Cardiac septum (tissue), 1 donor: ENCODE data around the gene MNAT1. TPM values are rescaled to one million over a fixed set of nuclear protein-coding genes. Genes with fewer than 3 reads are reported as not detected.
"Not testable (repeated sequence)": the region's sequence is repeated elsewhere in the genome, so short reads cannot be mapped to it uniquely, and the experiment has no call there.

Source experiments
- DNase-seq: peaks from one replicate; pipeline ENCODE4 v3.0.0-alpha.2; 2020; ENCODE audit warnings: low spot score
- intact Hi-C: fragments of 100-400 bp; cut with DNase I; formaldehyde crosslinking; loops from one replicate; pipeline ENCODE4 v1.14.0; 2022
- total RNA-seq: library from RNA; stranded (reverse); fragmentation: NEBNext Ultra II Directional; extraction: Animal tissue kit (Norgen Biotek cat#: 25700); gene quantifications from one replicate; pipeline ENCODE4 v1.2.1, GENCODE V29; 2021
- donor health status: DM: no; HTN: no; CAD: no.

MNAT1 gene
- total RNA-seq, 1 donor from 2014 or later = 29.9 TPM

- no peak for DNase-seq
- intact Hi-C loops = no loop called here
Observed at GRCh38 chr14:60732840-60733483, 1.6 kb upstream of the MNAT1 start.

DNA sequence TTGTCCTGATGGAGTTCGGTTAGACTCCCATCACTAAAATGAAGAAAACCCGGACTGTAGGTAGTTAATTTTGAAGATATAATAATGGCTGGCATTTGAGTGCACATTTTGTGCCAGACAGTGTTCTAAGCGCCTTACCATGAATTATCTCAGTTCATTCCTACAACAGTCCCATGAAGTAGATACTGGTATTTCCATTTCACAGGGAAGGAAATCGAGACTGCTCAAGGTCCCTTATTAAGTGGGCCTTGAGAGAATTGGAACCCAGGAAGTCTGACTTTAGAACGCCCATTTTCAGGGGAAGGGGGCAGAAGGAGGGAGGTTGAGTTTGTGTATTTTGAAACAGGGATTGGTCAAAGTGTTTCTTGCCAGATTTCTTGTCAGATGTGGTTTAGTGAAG, 855 bp downstream of the MNAT1 start:
- intact Hi-C loops = no loop called here
- no peak for DNase-seq

DNA sequence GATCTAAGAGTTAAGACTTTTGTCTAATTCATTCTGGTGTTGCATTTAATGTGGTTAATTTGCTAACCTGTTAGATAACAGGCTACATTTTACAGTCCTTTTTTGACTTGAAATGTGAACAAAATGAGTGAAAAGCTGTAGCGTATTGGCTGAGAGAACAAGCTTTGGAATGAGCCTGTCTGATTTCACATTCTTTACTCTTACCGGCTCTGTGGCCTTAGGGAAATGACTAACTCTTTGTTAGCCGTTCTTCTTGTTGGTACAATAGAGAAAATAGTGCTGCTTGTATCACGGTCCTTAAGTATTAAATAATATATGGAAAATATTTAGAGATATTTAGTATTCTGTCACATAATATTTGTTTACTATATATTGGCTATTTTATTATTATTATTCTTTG, 1.9 kb downstream of the MNAT1 start:
- intact Hi-C loops = no loop called here
- no peak for DNase-seq

- no peak for DNase-seq
- intact Hi-C loops = no loop called here
Observed at GRCh38 chr14:60738843-60739508, 4.4 kb downstream of the MNAT1 start.

GRCh38 chr14:60744566-60744965, 10.0 kb downstream of the MNAT1 start:
- intact Hi-C loops = no loop called here

DNA sequence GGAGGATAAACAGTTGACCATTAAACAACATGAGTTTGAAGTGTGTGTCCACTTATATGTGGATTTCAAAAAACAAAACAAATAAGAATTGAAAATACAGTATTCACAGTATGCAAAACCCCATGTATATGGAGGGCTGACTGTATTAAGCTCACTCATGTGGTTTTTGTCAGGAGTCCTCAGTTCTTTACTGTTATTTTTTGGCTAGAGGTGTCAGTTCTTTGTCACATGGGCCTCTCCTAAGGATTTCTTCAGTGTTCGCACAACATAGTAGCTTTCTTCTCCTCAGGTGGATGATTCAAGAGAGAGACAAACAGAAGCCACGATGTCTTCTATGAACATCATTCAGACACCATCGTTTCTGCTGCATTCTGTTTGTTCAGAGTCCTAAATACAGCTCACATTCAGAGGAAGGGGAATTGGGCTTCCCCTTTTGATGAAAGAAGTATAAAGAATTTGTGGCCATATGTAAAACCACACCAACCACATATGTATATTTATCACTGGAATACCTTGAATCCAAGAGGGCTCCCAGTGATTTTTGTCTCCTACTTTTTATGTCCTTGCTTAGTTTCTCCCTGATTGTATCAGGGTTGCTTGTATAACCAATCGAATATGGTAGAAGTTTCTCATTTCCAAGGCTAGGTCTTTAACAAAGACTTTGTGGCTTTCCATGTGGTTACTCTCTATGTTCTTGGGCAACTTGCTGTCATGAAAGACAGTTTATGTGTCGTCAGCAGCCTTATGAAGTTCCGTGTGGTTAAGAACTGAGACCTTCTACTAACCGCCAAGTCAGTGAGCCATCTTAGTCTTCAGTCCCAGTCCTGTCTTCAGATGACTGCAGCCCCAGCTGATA, 18.9 kb downstream of the MNAT1 start:
- no peak for DNase-seq
- intact Hi-C loops = no loop called here

More at GRCh38 chr14:60744566-60744965, 10.0 kb downstream of the MNAT1 start:
- no peak for DNase-seq

- DNase-seq = no peak
- intact Hi-C loops = no loop called here
Observed at GRCh38 chr14:60756847-60757246, 22.3 kb downstream of the MNAT1 start.

DNA sequence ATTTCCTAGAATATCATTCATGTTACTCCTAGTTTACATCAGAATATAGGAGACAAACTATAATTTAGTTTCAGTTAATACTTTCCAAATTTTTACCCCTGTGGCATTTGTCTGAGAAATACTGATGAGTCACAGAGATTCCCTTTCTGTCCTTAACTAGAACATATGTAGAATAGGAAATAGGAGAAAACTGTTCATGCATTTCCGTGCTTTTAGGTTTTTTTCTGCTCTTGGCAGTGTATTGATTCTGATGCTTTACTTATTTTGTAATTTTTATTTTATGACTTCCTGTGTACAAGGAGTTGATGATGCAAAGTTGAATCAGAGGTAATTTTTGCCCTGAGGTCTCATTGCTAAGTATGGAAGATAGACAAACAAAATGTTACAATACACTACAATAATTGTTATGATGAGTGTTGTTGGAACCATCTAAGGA, 23.0 kb downstream of the MNAT1 start:
- intact Hi-C loops = no loop called here
- DNase-seq = no peak

GRCh38 chr14:60758885-60759284, 24.3 kb downstream of the MNAT1 start:
- intact Hi-C loops = no loop called here
- no peak for DNase-seq

- intact Hi-C loops = no loop called here
- DNase-seq = no peak
Observed at GRCh38 chr14:60760209-60760608, 25.6 kb downstream of the MNAT1 start.

GRCh38 chr14:60760644-60761364, 26.2 kb downstream of the MNAT1 start:
- intact Hi-C loops = no loop called here
- DNase-seq = no peak

- no peak for DNase-seq
- intact Hi-C loops = no loop called here
Observed at GRCh38 chr14:60768602-60769001, 34.0 kb downstream of the MNAT1 start.

GRCh38 chr14:60771117-60771516, 36.6 kb downstream of the MNAT1 start:
- intact Hi-C loops = no loop called here
- no peak for DNase-seq

DNA sequence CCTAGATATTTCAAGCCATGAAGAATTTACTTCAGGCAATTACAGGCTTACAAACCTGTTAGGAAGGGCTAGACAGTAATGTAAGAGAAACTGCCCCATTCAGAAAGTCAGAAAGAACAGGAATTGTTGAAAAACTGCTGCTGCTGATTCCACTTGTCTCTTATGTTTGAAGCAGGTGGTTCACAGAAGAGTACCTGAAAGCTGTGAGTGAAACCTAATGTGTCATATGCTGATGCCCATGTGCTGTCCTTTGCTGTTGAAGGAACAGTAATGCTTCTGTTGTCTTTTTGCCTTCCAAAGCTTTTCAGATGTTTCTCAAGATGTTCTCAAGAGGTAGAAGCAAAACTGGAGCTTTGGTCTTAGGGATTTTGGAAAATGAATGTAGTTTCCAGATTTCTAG, 39.0 kb downstream of the MNAT1 start:
- DNase-seq = no peak
- intact Hi-C loops = no loop called here

GRCh38 chr14:60775296-60775695, 40.7 kb downstream of the MNAT1 start:
- DNase-seq = no peak
- intact Hi-C loops = no loop called here

DNA sequence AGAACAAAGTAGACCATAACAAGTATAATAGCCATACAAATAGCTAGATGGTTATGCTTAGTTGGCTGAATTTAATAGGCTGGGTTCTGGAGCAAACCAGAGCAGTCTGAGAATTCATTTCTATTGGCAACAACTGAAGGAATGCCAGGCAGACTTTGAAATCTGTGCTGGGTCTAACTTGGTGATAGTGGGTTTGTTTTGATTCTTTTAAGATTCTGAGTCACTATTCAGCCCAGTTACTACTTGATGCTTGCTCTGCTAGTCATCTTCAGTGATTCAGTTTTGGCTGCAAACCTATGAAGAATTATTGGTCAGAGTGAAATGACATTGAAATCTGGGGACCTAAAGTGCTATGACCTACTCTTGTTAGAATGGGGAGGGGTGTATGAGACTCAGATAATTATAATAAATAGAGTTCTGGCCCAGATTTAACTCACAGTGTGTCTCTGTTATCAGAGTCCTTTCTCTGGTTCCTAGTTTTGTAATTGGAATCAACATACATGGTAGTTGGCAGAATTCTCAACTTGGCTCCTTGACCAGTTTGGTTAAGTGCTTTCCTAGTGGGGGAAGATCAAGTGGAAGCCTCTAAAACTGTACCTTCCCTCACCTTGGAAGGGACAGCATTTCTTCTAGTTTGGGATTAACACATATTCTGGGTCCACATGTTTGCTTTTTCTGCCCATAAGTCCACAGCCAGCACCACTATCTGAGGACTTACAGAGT, 43.5 kb downstream of the MNAT1 start:
- no peak for DNase-seq
- intact Hi-C loops = no loop called here

DNA sequence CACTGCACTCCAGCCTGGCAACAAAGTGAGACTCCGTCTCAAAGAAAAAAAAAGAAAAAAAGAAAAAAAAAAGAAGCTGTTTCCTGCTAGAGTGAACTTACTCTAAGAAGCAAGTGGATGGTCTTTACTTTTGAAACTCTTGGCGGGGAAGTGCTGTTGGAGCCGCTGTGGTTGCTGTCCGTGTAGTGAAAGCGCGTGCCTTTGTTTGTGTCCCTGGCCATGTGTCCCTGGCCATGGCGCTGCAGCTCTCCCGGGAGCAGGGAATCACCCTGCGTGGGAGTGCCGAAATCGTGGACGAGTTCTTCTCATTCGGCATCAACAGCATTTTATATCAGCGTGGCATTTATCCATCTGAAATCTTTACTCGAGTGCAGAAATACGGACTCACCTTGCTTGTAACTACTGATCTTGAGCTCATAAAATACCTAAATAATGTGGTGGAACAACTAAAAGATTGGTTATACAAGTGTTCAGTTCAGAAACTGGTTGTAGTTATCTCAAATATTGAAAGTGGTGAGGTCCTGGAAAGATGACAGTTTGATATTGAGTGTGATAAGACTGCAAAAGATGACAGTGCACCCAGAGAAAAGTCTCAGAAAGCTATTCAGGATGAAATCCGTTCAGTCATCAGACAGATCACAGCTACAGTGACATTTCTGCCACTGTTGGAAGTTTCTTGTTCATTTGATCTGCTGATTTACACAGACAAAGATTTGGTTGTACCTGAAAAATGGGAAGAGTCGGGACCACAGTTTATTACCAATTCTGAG, 45.4 kb downstream of the MNAT1 start:
- DNase-seq, intact Hi-C loops: not testable (repeated sequence)

DNA sequence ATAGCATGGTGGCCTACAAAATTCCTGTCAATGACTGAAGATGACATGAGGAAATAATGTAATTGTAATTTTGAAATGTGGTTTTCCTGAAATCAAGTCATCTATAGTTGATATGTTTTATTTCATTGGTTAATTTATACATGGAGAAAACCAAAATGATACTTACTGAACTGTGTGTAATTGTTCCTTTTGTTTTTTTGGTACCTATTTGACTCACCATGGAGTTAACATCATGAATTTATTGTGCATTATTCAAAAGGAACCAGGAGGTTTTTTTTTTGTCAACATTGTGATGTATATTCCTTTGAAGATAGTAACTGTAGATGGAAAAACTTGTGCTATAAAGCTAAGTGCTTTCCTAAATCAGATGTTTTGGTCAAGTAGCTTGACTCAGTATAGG, 46.0 kb downstream of the MNAT1 start:
- DNase-seq, intact Hi-C loops: not testable (repeated sequence)

- no peak for DNase-seq
- intact Hi-C loops = no loop called here
Observed at GRCh38 chr14:60786905-60787304, 52.3 kb downstream of the MNAT1 start.
